ENCODE results near the gene LRATD1. TPM values are rescaled to one million over a fixed set of nuclear protein-coding genes. Genes with fewer than 3 reads are reported as not detected.

The LRATD1 gene
- total RNA-seq, 6 donors from 2014 or later: 3.1 to 13.5 (median 7.3) TPM

DNA sequence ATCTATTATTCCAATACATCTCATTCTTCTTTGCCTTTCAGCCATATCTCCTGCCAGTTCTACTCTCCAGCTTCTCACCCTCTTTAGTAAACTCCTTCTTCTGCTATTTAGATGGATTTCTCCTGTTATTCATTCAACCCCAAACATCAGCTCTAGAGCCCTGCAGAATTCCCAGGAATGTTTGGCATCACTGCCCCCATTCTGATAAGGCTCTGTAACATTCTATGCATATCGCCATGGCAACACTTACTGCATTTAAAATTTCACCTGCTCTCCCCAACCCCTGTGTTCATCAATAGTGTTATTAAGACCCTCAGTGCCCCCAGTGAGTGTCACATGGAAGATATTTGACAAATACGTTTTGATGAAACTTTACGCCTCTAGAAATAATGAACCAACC is 28.6 kb downstream of the LRATD1 start:
- Histone ChIP-seq H3K27ac (no peak overlapping the region), H3K27me3 (no peaks in the 10 kb centered on the region), H3K4me3 (no peak overlapping the region), H3K9me3 (no peaks in the 10 kb centered on the region), H3K36me3 (no peaks in the 10 kb centered on the region), H3K4me1 (no peaks in the 10 kb centered on the region)
- 91 to 93% methylated on average over 3 of the region's 3 CpGs for WGBS, 2 donors
- no peak for DNase-seq
- TF ChIP-seq POLR2A (IDR thresholded peaks at IDR 0.05): no peak
- TF ChIP-seq, protein P1, sequence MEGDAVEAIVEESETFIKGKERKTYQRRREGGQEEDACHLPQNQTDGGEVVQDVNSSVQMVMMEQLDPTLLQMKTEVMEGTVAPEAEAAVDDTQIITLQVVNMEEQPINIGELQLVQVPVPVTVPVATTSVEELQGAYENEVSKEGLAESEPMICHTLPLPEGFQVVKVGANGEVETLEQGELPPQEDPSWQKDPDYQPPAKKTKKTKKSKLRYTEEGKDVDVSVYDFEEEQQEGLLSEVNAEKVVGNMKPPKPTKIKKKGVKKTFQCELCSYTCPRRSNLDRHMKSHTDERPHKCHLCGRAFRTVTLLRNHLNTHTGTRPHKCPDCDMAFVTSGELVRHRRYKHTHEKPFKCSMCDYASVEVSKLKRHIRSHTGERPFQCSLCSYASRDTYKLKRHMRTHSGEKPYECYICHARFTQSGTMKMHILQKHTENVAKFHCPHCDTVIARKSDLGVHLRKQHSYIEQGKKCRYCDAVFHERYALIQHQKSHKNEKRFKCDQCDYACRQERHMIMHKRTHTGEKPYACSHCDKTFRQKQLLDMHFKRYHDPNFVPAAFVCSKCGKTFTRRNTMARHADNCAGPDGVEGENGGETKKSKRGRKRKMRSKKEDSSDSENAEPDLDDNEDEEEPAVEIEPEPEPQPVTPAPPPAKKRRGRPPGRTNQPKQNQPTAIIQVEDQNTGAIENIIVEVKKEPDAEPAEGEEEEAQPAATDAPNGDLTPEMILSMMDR (IDR thresholded peaks at IDR 0.05): no peak
- no peak for TF ChIP-seq EP300 (IDR thresholded peaks at IDR 0.05)
- TF ChIP-seq POLR2AphosphoS5 (IDR thresholded peaks at IDR 0.05): no peak
- ATAC-seq (ENCODE audit: low FRiP score in 2 of 2): no peak

GRCh38 chr2:14673351-14673875 is 40.9 kb downstream of the LRATD1 start:
- Histone ChIP-seq H3K4me3 (no peak overlapping the region), H3K9me3 (no peaks in the 10 kb centered on the region), H3K27me3 (no peaks in the 10 kb centered on the region), H3K36me3 (no peaks in the 10 kb centered on the region), H3K27ac (no peak overlapping the region), H3K4me1 (no peaks in the 10 kb centered on the region)
- no peak for ATAC-seq (ENCODE audit: low FRiP score in 2 of 2)
- TF ChIP-seq POLR2A (IDR thresholded peaks at IDR 0.05) (no peak), EP300 (IDR thresholded peaks at IDR 0.05) (no peak), POLR2AphosphoS5 (IDR thresholded peaks at IDR 0.05) (no peak)
- TF ChIP-seq, protein P1 (IDR thresholded peaks at IDR 0.05): no peak
- DNase-seq: no peak
- WGBS, 2 donors: 81 to 86% methylated on average over 8 of the region's 8 CpGs

DNA sequence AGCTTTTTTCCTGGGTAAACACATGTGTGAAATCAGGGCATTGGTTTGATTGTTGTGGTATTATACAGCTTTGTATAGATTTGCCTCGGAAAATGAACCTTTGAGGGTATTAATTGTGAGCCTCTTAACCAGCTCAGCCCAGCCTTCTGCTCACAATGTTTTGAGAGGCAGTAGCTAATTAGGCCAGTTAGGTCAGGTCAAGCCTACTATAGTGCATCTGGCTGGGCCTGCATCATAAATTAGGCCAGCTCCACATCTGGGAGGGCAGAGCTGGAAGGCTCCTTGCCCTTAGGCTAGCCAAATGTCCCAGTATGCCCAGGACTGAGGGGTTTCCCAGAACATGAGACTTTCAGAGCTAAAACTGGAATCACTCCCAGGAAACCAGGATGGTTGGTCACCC is 43.0 kb downstream of the LRATD1 start:
- Histone ChIP-seq H3K4me1 (no peaks in the 10 kb centered on the region), H3K27ac (no peak overlapping the region), H3K27me3 (no peaks in the 10 kb centered on the region), H3K4me3 (no peak overlapping the region), H3K9me3 (no peaks in the 10 kb centered on the region), H3K36me3 (no peaks in the 10 kb centered on the region)
- ATAC-seq (ENCODE audit: low FRiP score in 2 of 2) (no peak), DNase-seq (no peak)
- no peak for TF ChIP-seq POLR2AphosphoS5 (IDR thresholded peaks at IDR 0.05)
- no peak for TF ChIP-seq POLR2A (IDR thresholded peaks at IDR 0.05)
- TF ChIP-seq, protein P1 (IDR thresholded peaks at IDR 0.05): no peak
- TF ChIP-seq EP300 (IDR thresholded peaks at IDR 0.05): no peak
- 71 to 89% methylated on average over 1 of the region's 1 CpG for WGBS, 2 donors

DNA sequence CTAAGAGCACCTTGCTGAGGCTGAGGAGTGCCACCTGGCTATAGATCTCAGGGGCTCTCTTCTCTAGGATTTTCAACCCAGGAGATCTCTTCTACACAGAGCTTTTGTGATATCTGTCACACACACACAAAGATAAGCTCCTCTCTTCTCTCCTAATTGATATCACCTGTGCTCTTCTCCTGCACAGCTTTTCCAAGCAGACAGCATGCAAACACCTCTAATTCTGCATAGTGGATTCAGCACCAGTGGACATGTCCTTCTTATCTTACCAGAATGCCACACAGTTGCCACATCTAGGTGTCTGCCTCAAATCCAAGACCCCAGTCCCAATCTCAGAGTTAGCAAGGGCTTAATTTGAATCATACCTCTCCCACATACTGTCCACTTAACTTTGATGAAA is 43.9 kb downstream of the LRATD1 start:
- no peaks in the 10 kb centered on the region for H3K36me3 ChIP-seq
- no peak overlapping the region for H3K4me3 ChIP-seq
- no peaks in the 10 kb centered on the region for H3K9me3 ChIP-seq
- TF ChIP-seq POLR2A (IDR thresholded peaks at IDR 0.05): no peak
- no peak for TF ChIP-seq EP300 (IDR thresholded peaks at IDR 0.05)
- TF ChIP-seq, protein P1 (IDR thresholded peaks at IDR 0.05): no peak
- TF ChIP-seq POLR2AphosphoS5 (IDR thresholded peaks at IDR 0.05): no peak
- no peaks in the 10 kb centered on the region for H3K27me3 ChIP-seq
- no peak for ATAC-seq (ENCODE audit: low FRiP score in 2 of 2)
- DNase-seq: no peak
- no peak overlapping the region for H3K27ac ChIP-seq
- H3K4me1 ChIP-seq: no peaks in the 10 kb centered on the region

- Histone ChIP-seq H3K4me3 (no peak overlapping the region), H3K4me1 (no peaks in the 10 kb centered on the region), H3K27me3 (no peaks in the 10 kb centered on the region), H3K27ac (no peak overlapping the region), H3K9me3 (no peaks in the 10 kb centered on the region), H3K36me3 (no peaks in the 10 kb centered on the region)
- DNase-seq: no peak
- 71 to 75% methylated on average over 1 of the region's 1 CpG for WGBS, 2 donors
- TF ChIP-seq POLR2AphosphoS5 (IDR thresholded peaks at IDR 0.05): no peak
- TF ChIP-seq EP300 (IDR thresholded peaks at IDR 0.05): no peak
- no peak for TF ChIP-seq POLR2A (IDR thresholded peaks at IDR 0.05)
- TF ChIP-seq, protein P1 (IDR thresholded peaks at IDR 0.05): no peak
- no peak for ATAC-seq (ENCODE audit: low FRiP score in 2 of 2)
These were observed 44.5 kb downstream of the LRATD1 start for GRCh38 chr2:14677039-14677438.
